SIG-M5 treated with dmso at 0.1 percent for 504 hours (cell line): ENCODE measurements around the gene ADH1B.
"Not testable (repeated sequence)": the region's sequence is repeated elsewhere in the genome, so short reads cannot be mapped to it uniquely, and the experiment has no call there.

Source experiments
- DNase-seq: peaks from one replicate; lab custom pipeline; 2025; ENCODE audit not compliant: unreplicated experiment; lab: John Stamatoyannopoulos, UW

ADH1B gene

GRCh38 chr4:99324361-99324760 lies 3.2 kb upstream of the ADH1B start:
- no peak for DNase-seq

- DNase-seq = no peak
These were observed 2.6 kb upstream of the ADH1B start for GRCh38 chr4:99323756-99324155.

GRCh38 chr4:99317811-99318210 lies 3.4 kb downstream of the ADH1B start:
- not testable (repeated sequence) for DNase-seq

GRCh38 chr4:99317354-99317753 lies 3.8 kb downstream of the ADH1B start:
- no peak for DNase-seq

GRCh38 chr4:99315839-99316238 lies 5.4 kb downstream of the ADH1B start:
- no peak for DNase-seq

GRCh38 chr4:99314211-99314610 lies 7.0 kb downstream of the ADH1B start:
- DNase-seq = no peak

- no peak for DNase-seq
These were observed 10.8 kb downstream of the ADH1B start for GRCh38 chr4:99310389-99310788.

GRCh38 chr4:99305638-99306400 lies 15.4 kb downstream of the ADH1B start:
- no peak for DNase-seq

- no peak for DNase-seq
These were observed 19.6 kb downstream of the ADH1B start for GRCh38 chr4:99301376-99302164.

GRCh38 chr4:99300934-99301333 lies 20.3 kb downstream of the ADH1B start:
- peak; percentile 26 for DNase-seq

GRCh38 chr4:99293357-99293756 lies 27.8 kb downstream of the ADH1B start:
- DNase-seq = no peak

- no peak for DNase-seq
These were observed 30.1 kb downstream of the ADH1B start, which contains the start of gene ADH1A for GRCh38 chr4:99290848-99291786. TSS of gene ADH1A (minus strand) at chr4:99290985. CDS start at chr4:99290914, 71 bp downstream.

- no peak for DNase-seq
These were observed 35.8 kb downstream of the ADH1B start for GRCh38 chr4:99285387-99285786.

- DNase-seq = no peak
These were observed 38.5 kb downstream of the ADH1B start for GRCh38 chr4:99282731-99283130.

- no peak for DNase-seq
These were observed 39.9 kb downstream of the ADH1B start for GRCh38 chr4:99281261-99281660.

- no peak for DNase-seq
These were observed 44.8 kb downstream of the ADH1B start for GRCh38 chr4:99276417-99276816.

GRCh38 chr4:99275885-99276284 lies 45.3 kb downstream of the ADH1B start:
- DNase-seq = no peak

- no peak for DNase-seq
These were observed 46.2 kb downstream of the ADH1B start for GRCh38 chr4:99275050-99275449.

GRCh38 chr4:99273704-99274103 lies 47.5 kb downstream of the ADH1B start:
- no peak for DNase-seq

- no peak for DNase-seq
These were observed 56.3 kb downstream of the ADH1B start for GRCh38 chr4:99264927-99265326.
